Fibroblast of skin of right biceps (primary cell): ENCODE results near the gene MNT.

ENCODE experiments used
- DNase-seq: peaks from one replicate; pipeline ENCODE4 v3.0.0-alpha.2; 2013

Gene MNT

DNA sequence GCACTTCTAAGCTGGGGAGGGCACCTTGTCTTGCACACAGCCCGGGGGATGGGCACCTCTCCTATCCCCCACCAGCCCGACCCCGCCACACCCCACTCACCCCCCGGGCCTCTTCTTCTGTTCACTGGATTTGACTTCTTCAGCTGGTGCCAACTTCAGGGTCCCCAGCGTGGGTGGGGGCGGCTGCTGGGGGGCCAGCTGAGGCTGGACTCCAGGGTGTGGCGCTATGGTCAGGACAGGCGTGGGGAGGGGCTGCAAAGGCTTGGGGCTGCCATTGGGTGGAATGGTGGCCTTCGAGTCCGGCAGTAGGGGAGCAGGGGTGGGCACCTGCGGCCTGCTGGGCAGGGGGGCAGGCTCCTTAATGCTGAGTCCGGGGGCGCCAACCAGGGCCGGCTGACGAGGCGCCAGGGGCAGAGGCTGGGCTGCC is 6.1 kb downstream of the MNT start:
- no peak for DNase-seq

DNA sequence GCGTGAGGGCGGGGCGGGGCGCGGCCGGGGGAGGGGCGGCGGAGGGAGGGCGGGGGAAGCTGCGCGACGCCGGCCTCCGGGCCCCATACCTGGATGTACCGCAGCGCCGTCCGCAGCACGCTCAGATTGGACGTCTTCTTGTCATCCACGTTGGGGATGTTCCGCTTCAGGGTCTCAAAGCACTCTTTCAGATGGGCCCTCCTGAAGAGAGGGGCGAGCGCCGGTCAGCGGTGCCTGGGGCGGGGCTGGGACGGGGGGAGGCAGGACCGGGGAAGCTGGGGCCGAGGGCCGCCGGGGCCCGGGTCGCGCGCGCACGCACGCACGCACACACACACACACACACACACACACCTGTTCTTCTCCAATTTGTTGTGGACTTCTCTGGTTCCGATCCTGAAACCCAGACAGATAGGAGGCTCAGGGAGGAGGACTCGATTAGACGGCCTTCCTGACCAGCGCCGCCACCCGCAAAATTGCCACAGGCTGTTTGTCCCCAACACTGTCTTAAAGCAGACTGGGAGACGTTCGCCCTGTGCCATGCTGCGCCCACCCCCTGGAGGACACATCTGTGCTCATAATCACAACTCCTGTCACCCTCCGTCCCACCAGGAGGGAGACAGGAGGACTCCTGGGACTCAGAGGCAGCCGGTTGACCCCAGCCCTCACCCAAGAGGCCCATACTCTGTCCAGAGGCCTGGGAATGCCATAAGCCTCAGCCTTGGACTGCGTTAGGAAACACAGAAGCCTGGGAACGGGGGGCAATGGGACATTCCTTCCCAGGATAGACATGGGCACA is 6.7 kb downstream of the MNT start:
- DNase-seq = no peak

DNA sequence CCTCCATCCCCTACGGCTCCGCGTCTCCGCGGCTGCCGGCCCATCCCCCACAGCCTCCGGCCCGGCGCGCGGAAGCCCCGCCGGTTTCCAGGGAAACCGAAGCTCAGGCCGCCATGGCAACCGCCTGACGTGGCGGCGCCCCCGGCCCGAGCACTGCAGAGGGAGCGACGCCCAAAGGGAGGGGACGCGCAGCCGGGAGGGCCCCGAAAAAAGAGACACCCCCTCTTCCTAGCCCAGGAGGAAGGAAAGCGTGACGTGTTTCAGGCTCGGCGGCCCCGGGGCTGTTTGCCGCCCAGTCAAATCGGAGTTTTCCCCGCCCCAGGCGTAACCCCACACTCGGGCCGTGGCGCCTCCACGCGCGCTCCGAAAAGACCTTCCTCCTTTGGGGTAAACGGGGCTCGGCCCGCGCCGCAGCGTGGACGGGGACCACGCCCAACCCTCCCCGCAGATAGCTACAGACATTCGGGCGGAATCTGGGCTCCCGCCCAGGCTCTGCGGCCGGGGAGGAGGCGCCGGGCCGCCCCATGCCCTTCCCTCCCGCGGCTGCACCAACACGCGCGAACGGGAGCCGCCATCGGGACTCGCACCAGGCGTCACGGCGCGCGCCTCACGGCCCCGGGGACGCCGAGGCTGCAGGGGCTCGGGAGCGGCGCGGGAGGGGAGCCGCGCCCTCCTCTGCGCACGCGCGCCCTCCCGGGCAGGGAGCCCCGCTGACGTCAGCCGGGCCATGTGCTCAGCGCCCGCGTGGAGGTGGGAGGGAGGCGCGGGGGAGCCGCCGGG is 7.5 kb downstream of the MNT start:
- DNase-seq = peak; percentile 91

DNA sequence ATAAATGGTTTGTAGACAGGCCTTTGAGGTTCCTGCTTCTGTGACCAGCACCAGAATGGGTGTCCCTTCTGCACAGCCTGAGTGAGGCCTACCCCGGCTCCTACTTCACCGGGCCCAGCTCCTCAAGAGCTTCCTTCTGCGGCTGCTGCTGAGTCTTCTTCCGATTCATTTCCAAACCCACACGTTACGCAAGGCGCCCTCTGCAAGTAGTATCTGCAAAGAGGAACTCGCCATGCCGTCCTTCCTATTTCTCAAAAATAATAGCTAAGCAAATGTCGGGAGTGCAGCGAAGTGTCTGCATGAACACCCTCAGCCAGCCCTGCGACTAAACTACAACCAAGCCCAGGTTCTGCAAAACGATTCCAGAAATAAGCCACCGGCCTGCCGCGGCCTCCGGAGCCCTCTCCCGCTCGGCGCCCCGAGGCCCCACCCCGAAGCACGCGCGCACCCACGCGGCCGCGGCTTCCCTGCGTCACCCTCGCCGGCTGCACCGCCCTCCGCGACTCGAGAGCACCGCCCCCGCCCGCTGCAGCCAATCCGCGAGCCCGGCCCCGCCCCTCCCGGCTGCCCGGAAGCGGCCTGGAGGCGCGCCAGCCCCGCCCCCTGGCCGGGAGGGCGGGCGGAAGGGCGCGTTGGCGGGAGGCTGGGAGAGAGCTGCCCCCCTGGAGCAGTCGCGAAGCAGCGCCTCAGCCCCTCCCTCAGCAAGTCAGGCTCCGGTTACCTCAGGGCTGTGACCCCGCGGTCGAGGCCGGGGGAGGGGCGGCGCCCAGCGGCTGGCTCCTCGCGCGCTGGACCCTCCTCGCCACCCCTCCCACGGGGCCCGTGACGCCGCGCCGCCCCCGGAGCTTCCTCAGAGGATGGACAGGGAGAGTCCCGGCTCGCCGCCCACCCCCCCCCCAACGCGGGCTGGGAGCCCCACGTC is 8.3 kb downstream of the MNT start:
- DNase-seq = peak; percentile 96

DNA sequence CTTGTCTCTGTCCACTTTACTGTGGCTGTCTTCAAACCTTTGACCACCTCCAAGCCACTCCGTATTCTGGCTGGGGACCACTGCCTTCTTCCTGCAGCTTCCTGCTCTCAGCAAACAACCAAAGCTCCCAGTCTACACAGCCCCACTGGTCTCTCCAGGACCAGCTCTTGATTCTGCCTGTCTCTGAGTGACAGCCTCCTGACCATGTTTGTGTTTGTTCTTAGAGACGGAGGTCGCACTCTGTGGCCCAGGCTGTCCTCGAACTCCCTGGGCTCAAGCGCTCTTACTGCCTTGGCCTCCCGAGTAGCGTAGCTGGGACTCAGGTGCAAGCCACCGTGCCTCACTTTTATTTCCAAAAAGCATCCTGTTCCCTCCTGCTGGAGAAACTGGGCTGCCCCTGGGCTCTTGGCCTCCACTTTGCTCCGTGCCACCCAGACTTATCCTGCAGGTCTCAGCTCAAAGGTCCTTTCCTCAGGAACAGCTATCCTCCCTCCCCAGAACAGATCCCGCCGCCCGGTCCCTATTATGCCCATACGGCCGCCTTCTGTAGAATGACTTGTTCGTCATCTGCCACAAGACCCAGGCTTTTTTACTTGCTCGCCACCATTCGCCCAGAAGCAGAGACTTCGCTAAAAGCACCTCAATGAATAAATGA is 9.1 kb downstream of the MNT start:
- no peak for DNase-seq

DNA sequence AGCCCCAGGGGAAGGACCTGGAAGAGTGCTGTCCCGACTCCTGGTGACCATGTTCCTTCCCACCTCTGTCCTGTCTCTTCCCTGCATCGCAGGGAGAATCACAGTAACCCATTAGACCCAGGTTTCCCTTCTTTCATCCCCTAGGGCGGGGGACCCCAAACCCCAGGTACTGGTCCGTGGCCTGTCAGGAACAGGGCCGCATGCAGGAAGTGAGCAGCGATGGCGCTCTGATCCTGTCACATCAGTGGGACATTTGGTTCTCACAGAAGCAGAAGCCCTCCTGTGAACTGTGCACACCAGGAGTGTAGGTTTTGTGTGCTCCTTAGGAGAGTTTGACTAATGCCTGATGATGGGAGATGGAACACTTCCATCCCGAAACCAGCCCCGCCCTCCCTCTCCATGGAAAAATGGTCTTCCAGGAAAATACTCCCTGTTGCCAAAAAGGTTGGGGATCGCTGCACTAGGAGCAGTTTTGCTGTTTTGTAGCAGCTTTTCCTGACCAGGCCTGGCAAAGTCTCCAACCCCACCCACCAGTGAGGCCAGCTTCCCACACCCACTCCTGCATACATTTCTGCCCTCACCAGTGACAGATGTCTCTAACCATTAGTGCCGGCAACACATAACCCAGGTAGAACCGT is 10.5 kb downstream of the MNT start:
- DNase-seq = no peak

DNA sequence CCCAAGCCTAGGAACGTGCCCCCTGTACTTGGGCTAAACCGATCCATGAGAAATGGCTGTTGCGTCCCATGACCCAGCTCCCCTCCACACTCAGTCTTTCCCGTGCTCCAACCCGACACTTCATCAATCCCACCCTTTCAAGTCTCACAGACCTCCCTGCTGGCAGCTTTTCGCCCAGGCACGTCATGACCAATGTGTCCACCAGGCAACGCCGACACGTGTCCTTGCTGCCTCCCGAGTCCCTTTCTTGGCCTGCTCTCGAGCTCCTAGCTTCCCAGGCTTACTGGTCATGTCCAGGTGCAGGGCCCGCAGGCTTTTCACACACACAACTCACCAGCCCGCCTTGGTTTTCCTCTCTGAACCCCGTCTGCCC is 12.2 kb downstream of the MNT start:
- DNase-seq = no peak

DNA sequence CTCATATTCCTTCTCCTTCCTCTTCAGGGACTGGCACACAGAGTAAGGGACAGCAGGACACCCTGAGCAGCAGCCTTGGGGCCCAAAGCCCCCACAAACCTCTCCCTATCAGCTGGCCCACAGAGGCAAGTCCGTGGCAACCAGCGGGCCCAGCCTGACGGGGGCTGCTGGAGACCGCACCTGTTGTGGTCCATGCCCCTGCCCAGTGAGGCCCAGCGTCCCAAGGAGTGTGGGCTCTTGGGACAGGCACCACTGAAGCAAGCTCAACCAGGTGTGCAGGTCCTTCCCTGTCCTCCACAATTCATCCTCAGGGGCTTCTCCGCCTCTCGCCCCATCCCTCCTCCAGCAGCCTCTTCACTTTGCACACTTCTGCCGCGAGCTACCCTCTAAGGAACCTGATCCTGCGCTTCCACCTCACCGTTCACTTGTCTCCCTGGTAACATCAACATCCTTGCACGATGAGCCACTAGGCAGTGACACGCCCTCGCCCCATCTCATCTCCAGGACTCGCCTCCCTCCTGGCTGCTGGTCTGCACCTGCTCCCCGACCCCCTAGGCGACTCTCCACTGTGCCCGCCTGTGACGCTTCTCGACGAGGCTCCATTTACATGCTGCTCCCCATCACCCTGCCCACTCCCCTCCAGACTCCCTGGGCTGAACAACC is 12.7 kb downstream of the MNT start:
- no peak for DNase-seq

DNA sequence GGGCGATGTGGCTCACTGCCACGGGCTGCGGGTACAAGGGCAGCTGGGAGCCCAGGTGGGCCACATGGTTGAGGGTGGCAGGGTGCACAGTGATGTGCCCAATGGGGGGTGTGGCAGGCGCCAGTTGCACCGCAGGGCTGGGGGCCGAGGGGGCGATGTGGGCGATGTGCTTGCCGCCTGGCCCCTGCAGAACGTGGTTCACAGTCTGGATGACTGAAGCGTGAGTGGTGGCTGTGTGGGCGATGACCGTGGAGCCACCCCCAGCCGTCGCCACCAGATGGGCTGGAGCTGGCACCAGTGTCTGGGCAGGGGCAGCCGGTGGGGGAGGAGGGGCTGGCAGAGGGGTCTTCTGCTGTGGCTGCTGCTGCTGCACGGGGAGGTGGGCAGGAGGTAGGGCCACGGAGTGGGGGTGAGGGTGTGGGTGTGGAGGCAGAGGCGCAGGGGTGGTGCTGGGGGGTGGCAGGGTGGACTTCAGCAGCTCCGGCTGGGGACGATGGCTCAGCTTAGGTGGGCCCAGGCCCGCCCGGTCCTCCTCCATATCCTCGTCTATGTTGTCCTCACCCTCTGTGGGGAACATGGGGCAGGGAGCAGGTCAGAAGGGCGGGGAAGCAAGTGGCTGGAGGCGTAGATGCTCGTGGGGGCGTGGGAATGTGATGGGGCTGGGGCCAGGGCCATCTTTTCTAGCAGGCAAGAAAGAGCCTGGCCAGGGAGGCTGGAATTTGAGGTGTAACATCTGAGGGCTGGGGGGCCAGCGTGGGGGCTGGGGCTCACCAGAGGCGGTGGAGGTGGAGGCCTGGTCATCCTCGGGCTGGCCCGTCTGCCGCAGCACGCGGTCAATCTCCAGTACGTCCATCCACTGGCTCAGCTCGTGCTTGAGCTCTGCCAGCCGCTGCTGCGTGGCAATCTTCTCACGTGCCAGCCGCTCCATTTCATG is 13.5 kb downstream of the MNT start:
- no peak for DNase-seq

DNA sequence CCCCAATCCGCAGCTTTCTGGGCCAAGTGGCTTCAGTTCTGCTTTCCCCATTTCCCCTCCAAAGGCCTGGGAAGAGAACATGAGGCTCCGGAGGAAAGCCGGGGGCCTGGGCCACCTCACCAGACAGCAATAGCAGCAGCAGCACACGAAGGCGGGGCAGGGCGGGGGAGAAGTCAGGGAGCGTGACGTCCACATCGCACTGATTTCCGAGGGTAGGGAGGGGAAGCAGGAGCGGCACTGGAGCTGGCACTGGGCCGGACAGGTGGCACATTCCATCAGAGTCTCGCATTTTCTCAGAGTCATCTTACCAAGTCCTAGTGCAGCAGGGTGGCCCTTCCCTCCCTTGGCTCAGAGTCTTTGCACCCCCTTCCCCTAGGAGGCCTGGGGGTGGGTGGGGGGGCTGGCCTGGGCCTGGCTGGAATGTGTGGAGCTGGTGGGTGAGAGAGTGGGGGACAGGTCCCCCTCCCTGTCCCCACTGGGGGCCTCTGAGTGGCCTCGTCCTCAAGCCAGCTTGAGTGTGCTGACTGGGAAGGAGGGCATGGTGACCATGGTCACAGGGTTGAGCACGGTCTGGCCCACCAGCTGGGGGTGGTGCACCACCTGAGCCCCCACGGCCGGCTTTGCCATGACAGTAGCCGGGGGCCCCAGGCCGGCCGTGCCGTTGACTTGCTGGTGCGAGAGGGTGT is 14.3 kb downstream of the MNT start:
- DNase-seq = no peak

DNA sequence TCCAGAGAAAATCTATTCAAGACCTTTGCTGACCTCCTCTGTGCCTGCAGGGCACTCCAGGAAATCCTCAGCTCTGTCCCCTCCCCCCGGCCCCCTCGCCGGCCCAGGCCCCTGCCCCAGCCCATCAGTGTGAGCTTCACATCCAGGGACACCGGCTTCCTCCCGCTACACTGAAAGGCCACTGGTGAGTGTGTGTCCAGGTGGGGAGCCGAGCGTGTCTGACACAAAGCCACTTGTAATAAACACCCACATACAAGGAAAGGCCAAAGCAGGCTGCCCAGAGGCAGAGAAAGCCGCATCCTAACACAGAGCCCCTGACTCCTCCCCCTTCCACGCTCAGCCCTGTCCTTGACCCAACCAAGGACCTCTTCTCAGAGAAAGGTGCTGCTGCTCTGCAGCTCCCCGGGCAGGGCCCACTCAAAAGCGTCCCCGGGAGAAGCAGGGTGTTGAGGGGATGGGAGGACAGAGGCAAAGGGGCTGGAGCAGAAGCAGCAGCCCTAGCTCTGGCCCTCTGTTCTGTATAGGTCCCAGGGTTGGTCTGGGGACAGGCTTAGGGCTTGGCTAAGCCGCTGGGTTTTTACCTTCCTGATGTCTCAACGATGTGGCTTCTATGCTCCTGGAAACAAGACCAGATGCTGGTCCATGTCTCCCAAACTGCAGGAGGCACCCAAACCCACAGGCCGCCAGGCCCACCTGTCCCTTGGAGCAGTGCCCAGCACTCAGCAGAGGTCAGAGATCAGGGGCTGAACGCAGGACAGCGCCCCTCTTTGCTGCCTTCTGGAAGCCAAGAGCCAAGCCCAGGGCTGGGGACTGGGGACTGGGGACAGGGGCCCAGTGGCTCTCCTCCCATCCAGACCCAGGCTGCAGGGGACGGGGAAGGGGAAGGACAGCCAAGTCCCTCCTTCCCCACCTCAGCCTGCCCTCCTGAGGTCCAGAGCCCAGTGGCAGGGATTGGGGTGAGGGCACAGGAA is 15.3 kb downstream of the MNT start:
- no peak for DNase-seq

DNA sequence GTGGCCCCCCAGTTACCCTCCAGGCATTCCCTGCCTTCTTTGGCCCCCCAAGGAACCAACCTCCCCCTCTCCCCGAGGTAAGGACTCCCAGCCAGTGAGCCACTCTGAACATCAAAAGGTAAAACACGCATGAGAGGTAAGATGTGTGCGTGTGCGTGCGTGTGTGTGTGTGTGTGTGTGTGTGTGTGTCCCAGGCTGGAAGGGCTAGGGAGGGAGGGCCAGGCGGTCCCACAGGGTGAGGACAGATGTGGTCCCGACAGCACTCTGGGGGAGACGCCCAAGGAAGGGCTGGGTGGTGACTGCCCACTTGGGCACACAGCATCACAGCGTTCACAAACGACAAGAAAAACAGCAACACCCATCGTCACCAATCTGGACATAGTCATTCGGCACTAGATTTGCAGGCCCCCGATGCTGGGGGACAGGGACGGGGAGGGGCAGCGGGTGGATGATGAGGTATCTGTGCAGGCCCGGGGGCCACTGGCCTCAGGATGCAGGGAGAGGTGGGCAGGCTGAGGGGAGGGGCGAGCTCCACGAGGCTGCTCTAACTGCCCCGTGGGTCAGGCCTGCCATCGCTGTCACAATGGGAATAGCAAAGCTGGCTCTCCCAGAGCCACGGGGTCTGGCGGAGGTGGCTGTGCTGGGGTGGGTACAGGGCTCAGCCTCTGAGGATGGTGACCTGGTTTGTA is 16.3 kb downstream of the MNT start:
- DNase-seq = no peak

DNA sequence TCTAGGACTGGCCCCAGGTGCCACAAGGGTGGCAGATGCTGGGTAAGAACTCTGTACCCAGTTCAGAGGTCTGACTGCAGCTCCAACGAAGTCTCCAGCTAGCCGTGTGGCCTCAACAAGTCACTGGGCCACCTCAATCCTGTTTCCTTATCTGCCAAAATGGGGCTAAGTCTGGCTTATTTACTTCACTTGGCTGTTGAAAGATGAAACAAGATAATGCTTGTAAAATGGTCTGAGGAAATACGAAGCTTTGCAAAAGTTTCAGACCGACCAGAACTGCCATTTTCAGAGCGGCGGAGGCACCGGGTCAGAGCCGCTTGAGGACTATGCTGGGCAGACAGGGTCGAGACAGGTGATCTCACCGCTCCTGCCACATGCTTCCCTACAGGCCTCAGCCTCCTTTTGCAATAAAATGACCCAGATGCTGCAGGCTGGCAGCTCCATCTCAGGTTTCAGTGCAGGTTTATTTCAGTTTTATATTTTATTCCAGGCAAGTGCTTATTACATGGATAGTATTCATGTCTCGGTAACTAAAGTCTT is 17.2 kb downstream of the MNT start:
- no peak for DNase-seq

DNA sequence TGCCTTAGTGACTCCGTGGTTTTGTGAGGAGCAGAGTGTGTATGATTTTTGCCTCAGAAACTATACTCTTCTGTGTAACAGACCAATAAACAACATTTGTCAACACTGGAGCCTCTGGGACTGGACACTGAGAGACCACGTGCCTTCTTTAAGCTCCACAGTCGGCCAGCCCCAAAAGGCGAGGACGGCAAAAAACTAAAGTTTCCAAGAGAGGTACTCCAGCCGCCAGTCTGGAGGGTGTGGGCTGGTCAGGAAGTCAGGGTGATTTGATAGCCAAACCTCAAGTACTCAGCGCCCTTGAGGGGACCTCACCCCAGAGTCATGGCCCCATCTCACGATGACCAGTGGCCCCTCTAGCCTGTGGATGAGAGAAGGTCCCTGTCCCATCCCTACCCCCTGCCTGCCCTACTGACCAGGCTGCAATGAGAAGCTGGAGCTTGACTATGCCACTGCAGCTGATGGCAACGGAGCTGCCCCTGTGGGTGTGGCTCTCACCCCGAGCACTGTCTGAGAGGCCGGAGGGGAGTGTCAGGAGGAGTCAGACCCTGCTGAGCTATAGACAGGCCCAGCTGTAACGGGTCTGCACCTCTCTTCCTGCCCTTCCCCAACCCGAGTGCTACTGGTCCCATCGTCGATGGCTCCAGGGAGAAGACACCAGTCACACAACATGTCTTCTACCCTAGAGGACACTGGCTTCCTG is 19.8 kb downstream of the MNT start:
- no peak for DNase-seq

DNA sequence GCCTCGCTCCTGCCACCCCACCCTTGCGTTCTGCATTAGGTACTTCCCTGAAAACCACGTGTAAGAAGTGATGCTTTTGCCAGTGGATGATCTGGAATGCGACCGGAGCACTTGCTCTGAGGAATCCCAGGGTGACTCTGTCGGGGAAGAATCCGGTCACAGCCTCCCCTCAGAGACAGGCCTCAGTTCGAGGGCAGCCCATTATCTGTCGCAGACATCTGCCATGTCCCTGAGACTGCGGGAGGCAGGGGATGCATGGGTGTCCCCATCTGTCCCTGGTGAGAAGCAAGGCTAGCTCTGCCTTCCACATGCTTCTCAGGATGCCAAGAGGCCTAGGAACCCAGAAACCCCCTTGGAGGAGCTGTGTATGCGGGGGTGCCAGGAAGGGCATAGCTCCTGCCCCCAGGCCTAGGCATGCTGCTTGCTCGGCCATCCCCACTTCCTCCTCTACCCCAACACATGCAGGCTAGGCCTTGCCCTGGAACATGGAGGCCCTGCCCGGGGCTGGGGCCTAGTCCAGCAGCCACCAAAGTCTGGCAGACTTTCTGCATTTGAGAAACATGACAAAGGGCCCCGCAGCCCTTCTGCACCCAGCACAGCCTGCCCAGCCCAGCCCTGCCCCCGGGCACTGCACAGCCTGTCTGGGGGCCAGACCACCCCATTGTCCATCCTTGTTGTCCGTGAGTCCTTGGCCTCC is 20.5 kb downstream of the MNT start:
- DNase-seq = no peak

DNA sequence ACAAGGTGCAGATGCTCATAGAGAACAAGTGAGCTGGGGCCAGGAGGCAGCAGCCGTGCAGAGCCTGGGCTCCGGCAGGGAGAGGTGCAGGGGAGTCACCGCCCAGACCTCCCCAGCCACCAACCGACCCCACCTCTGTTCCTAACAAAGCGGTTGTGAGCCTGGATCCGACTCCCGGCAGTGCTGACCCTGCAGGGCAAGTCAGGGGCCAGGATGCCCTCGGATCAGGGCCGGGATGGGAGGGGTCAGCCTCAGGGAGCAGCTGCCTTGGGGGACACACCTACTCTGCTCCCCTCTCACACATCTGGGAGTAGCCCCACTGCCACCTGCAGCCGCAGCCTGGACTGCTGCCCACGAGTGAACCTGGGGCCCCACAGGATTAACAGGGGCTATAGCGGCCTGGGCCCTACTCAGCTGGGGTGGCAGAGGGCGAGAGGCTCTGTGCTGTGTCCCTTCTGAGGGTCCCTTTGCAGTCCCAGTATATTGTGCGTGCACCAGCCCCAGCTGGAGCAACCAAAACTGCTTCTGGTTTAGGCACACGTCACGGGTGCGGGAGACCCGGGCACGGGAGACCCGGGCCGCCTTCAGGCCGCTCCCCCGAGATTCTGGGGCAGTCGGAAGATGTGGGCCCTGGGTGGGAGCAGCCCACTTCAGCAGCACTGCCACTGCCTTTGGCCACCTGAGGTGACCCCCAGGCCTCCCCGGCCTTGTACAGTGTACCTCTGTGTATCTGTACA is 21.2 kb downstream of the MNT start:
- no peak for DNase-seq
